Activated CD4-positive, alpha-beta T cell treated with anti-CD3 and anti-CD28 coated beads for 36 hours (primary cell): ENCODE data around the gene KANK3. TPM values are rescaled to one million over a fixed set of nuclear protein-coding genes. Genes with fewer than 3 reads are reported as not detected.
"Not testable (repeated sequence)": the region's sequence is repeated elsewhere in the genome, so short reads cannot be mapped to it uniquely, and the experiment has no call there.

Experiments
- ATAC-seq: fragments of 200-7000 bp; cut with Tn5 transposase; one replicate; pipeline ENCODE4 v1.10.0; 2021; ENCODE audit warnings: mild to moderate bottlenecking, moderate library complexity
- CTCF ChIA-PET: fragments of 350-600 bp; sonication (Branson Sonifier 250); formaldehyde crosslinking; loops from one replicate; lab custom pipeline; 2021; ENCODE audit warnings: antibody characterized with exemption; lab: Charles Lee
- POLR2A ChIA-PET: fragments of 350-600 bp; sonication (Branson Sonifier 250); formaldehyde crosslinking; loops from one replicate; lab custom pipeline; 2021; ENCODE audit warnings: antibody characterized with exemption, inconsistent platforms; lab: Charles Lee
- DNase-seq: peaks from one replicate; pipeline ENCODE4 v3.0.0-alpha.2; 2020
- H3K27ac Mint-ChIP-seq: one replicate; pipeline ENCODE4 v1.8.0; 2021; ENCODE audit warnings: mixed read lengths
- H3K27me3 Mint-ChIP-seq: one replicate; pipeline ENCODE4 v1.8.0; 2021; ENCODE audit warnings: mixed read lengths
- H3K36me3 Mint-ChIP-seq: one replicate; pipeline ENCODE4 v1.8.0; 2021; ENCODE audit warnings: low read depth, mixed read lengths
- H3K4me1 Mint-ChIP-seq: one replicate; pipeline ENCODE4 v1.8.0; 2021; ENCODE audit warnings: mixed read lengths
- H3K4me3 Mint-ChIP-seq: one replicate; pipeline ENCODE4 v1.8.0; 2021; ENCODE audit warnings: mild to moderate bottlenecking, moderate library complexity, mixed read lengths
- H3K9me3 Mint-ChIP-seq: one replicate; pipeline ENCODE4 v1.8.0; 2021; ENCODE audit warnings: low read depth, mixed read lengths
- intact Hi-C, 2 experiments: fragments of 100-400 bp; cut with DNase I in 1 of 2; cut with micrococcal nuclease in 1 of 2; formaldehyde crosslinking; loops; one replicate each; pipeline versions ENCODE4 v1.14.2 to v1.15.1; 2022 to 2024; cut with DNase I, micrococcal nuclease
- total RNA-seq, 2 experiments: library from RNA; stranded (reverse); gene quantifications; one replicate each; pipeline ENCODE4 v1.2.3, GENCODE V29; 2021

The KANK3 gene
- total RNA-seq, 2 experiments from 2014 or later, result 0.98 to 1.1 TPM

- DNase-seq, ATAC-seq, H3K4me1 Mint-ChIP-seq, H3K9me3 Mint-ChIP-seq, intact Hi-C loops, POLR2A ChIA-PET, H3K4me3 Mint-ChIP-seq, H3K27me3 Mint-ChIP-seq, H3K27ac Mint-ChIP-seq: not testable (repeated sequence)
- peaks cover 12% of the 10 kb centered on the region for H3K36me3 Mint-ChIP-seq
- CTCF ChIA-PET, result interaction anchor here (0.9 kb wide), 1 partner anchor 9 kb away, joined by 4 read pairs; no protein-coding TSS in a partner anchor
These were observed 42.5 kb upstream of the KANK3 start for GRCh38 chr19:8385566-8385965.

- peaks cover 12% of the 10 kb centered on the region for H3K36me3 Mint-ChIP-seq
- CTCF ChIA-PET, H3K27ac Mint-ChIP-seq, H3K27me3 Mint-ChIP-seq, H3K4me1 Mint-ChIP-seq, DNase-seq, H3K9me3 Mint-ChIP-seq, POLR2A ChIA-PET, ATAC-seq, H3K4me3 Mint-ChIP-seq, intact Hi-C loops: not testable (repeated sequence)
These were observed 42.0 kb upstream of the KANK3 start for GRCh38 chr19:8385103-8385502.

GRCh38 chr19:8384569-8384968, 41.5 kb upstream of the KANK3 start:
- POLR2A ChIA-PET, H3K4me1 Mint-ChIP-seq, DNase-seq, H3K27me3 Mint-ChIP-seq, ATAC-seq, CTCF ChIA-PET, H3K27ac Mint-ChIP-seq, H3K9me3 Mint-ChIP-seq, H3K4me3 Mint-ChIP-seq, intact Hi-C loops: not testable (repeated sequence)
- H3K36me3 Mint-ChIP-seq, result peaks cover 14% of the 10 kb centered on the region

GRCh38 chr19:8379156-8379891, 36.3 kb upstream of the KANK3 start:
- intact Hi-C loops, H3K36me3 Mint-ChIP-seq, POLR2A ChIA-PET, ATAC-seq, H3K27me3 Mint-ChIP-seq, DNase-seq, H3K9me3 Mint-ChIP-seq, H3K4me3 Mint-ChIP-seq, H3K4me1 Mint-ChIP-seq, H3K27ac Mint-ChIP-seq: not testable (repeated sequence)
- CTCF ChIA-PET, result interaction anchor here (2.6 kb wide), 1 partner anchor 25 kb away, joined by 10 read pairs; no protein-coding TSS in a partner anchor

GRCh38 chr19:8377598-8377997, 34.5 kb upstream of the KANK3 start:
- no peak for ATAC-seq
- ChIA-PET POLR2A (interaction anchor here (0.7 to 0.8 kb wide), 2 partner anchors 12 to 117 kb away, joined by 3 to 8 read pairs; partner anchors contain the start of gene RAB11B), CTCF (interaction anchor here (1.1 to 1.8 kb wide), 3 partner anchors 9 to 23 kb away, joined by 4 to 5 read pairs (median 4); partner anchors contain the start of gene RAB11B)
- DNase-seq, result no peak
- intact Hi-C loops, result no loop called here
- Mint-ChIP-seq H3K27ac (no peak overlapping the region), H3K9me3 (no peaks in the 10 kb centered on the region), H3K27me3 (no peaks in the 10 kb centered on the region), H3K4me1 (peaks cover 8% of the 10 kb centered on the region), H3K36me3 (peaks cover 11% of the 10 kb centered on the region), H3K4me3 (no peak overlapping the region)

DNA sequence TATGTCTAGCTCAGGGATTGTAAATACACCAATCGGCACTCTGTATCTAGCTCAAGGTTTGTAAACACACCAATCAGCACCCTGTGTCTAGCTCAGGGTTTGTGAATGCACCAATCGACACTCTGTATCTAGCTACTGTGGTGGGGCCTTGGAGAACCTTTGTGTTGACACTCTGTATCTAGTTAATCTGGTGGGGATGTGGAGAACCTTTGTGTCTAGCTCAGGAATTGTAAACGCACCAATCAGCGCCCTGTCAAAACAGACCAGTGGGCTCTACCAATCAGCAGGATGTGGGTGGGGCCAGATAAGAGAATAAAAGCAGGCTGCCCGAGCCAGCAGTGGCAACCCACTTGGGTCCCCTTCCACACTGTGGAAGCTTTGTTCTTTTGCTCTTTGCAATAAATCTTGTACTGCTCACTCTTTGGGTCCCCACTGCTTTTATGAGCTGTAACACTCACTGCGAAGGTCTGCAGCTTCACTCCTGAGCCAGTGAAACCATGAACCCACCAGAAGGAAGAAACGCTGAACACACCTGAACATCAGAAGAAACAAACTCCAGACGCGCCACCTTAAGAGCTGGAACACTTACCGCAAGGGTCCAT, 33.4 kb upstream of the KANK3 start:
- H3K4me1 Mint-ChIP-seq, intact Hi-C loops, ATAC-seq, POLR2A ChIA-PET, H3K9me3 Mint-ChIP-seq, DNase-seq, H3K27me3 Mint-ChIP-seq, H3K27ac Mint-ChIP-seq, H3K4me3 Mint-ChIP-seq: not testable (repeated sequence)
- peaks cover 11% of the 10 kb centered on the region for H3K36me3 Mint-ChIP-seq
- CTCF ChIA-PET, result interaction anchor here (1.7 kb wide), 1 partner anchor 10 kb away, joined by 4 read pairs; no protein-coding TSS in a partner anchor

- POLR2A ChIA-PET, H3K4me1 Mint-ChIP-seq: not testable (repeated sequence)
These were observed 32.7 kb upstream of the KANK3 start for GRCh38 chr19:8375766-8376165.

GRCh38 chr19:8373867-8374813, 31.1 kb upstream of the KANK3 start:
- Mint-ChIP-seq H3K4me3 (no peak overlapping the region), H3K27me3 (no peaks in the 10 kb centered on the region), H3K4me1 (peaks cover 8% of the 10 kb centered on the region), H3K9me3 (no peaks in the 10 kb centered on the region), H3K27ac (no peak overlapping the region), H3K36me3 (peaks cover 9% of the 10 kb centered on the region)
- CTCF ChIA-PET, result no interaction called here
- POLR2A ChIA-PET, result interaction anchor here (0.8 kb wide), 1 partner anchor 51 kb away, joined by 3 read pairs; no protein-coding TSS in a partner anchor
- intact Hi-C loops, result no loop called here
- no peak for ATAC-seq
- no peak for DNase-seq

More at GRCh38 chr19:8375766-8376165, 32.7 kb upstream of the KANK3 start:
- intact Hi-C loops, H3K27me3 Mint-ChIP-seq, H3K9me3 Mint-ChIP-seq, ATAC-seq, H3K27ac Mint-ChIP-seq, DNase-seq, H3K4me3 Mint-ChIP-seq: not testable (repeated sequence)
- CTCF ChIA-PET, result interaction anchor here (1.7 kb wide), 1 partner anchor 10 kb away, joined by 4 read pairs; no protein-coding TSS in a partner anchor
- H3K36me3 Mint-ChIP-seq, result peaks cover 11% of the 10 kb centered on the region

GRCh38 chr19:8371011-8371804, 28.1 kb upstream of the KANK3 start:
- POLR2A ChIA-PET, result no interaction called here
- no peak overlapping the region for H3K4me3 Mint-ChIP-seq

DNA sequence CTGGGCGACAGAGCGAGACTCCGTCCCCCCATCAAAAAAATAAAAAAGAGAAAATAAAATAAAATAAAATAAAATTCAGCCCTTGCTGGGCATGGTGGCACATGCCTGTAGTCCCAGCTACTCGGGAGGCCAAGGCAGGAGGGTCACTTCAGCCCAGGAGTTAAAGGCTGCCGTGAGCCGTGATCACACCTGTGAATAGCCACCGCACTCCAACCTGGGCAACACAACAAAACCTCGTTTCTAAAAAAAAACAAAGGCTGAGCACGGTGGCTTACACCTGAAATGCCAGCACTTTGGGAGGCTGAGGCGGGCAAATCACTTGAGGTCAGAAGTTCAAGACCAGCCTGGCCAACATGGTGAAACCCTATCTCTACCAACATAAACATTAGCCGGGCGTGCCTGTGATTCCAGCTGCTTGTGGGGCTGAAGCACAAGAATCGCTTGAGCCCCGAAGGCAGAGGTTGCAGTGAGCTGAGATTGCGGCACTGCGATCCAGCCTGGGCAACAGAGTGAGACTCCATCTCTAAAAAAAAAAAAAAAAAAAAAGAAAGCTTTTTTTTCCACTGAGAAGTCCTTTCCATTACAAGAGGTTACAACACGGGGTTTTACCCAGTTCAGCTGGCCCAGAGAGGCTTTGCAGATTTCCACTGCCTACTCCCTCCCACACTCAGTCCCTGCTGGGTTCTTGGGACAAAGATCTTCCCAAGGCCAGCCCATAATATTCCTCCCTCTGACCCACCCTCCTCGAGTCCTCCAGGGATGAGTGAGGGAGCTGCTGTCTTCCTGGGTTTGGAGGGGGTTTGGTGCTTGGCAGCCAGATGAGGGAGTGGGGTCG, 27.3 kb upstream of the KANK3 start:
- H3K36me3 Mint-ChIP-seq, result peaks cover 7% of the 10 kb centered on the region
- CTCF ChIA-PET, result no interaction called here

More at GRCh38 chr19:8371011-8371804, 28.1 kb upstream of the KANK3 start:
- no peak for ATAC-seq
- DNase-seq, result no peak
- Mint-ChIP-seq H3K36me3 (peaks cover 5% of the 10 kb centered on the region), H3K4me1 (peaks cover 3% of the 10 kb centered on the region), H3K27me3 (peaks cover 22% of the 10 kb centered on the region), H3K9me3 (no peaks in the 10 kb centered on the region), H3K27ac (no peak overlapping the region)
- intact Hi-C loops, result no loop called here
- CTCF ChIA-PET, result no interaction called here

More for the DNA sequence above, 27.3 kb upstream of the KANK3 start:
- DNase-seq (no peak), ATAC-seq (no peak)
- Mint-ChIP-seq H3K4me1 (peaks cover 3% of the 10 kb centered on the region), H3K9me3 (no peaks in the 10 kb centered on the region), H3K4me3 (no peak overlapping the region), H3K27me3 (peaks cover 29% of the 10 kb centered on the region), H3K27ac (no peak overlapping the region)
- POLR2A ChIA-PET, result interaction anchor here (0.5 kb wide), 1 partner anchor 173 kb away, joined by 5 read pairs; no protein-coding TSS in a partner anchor
- intact Hi-C loops, result no loop called here
